OCI-LY3 (cell line): ENCODE data around the gene CD300LF.

ENCODE experiments used
- H2AFZ ChIP-seq: fragments of 200-600, 300-600 bp; shearing (Covaris generic); 2 replicates; pipeline ENCODE4 v1.6.0; 2014; ENCODE audit warnings: antibody characterized with exemption, low read depth, low read length
- H3K27ac ChIP-seq: fragments of 200-600, 300-600 bp; sonication (generic); 2 replicates; pipeline ENCODE4 v1.5.1; 2014; ENCODE audit warnings: mild to moderate bottlenecking, low read length, moderate library complexity, mixed read lengths
- H3K27me3 ChIP-seq: fragments of 200-600, 300-600 bp; sonication (generic); 2 replicates; pipeline ENCODE4 v1.6.1; 2014; ENCODE audit warnings: low read depth, low read length, mixed read lengths
- H3K36me3 ChIP-seq: fragments of 200-600, 300-600 bp; sonication (generic); replicated peaks from 2 replicates; pipeline ENCODE3; 2014; ENCODE audit warnings: low read depth, low read length, mixed read lengths
- H3K4me1 ChIP-seq: fragments of 300-600, 200-600 bp; sonication (generic); 2 replicates; pipeline ENCODE4 v1.6.1; 2014; ENCODE audit warnings: low read length, mixed read lengths
- H3K4me2 ChIP-seq: fragments of 200-600, 300-600 bp; sonication (generic); 2 replicates; pipeline ENCODE4 v1.6.1; 2014; ENCODE audit warnings: low read length, mixed read lengths
- H3K4me3 ChIP-seq: fragments of 300-600, 200-600 bp; sonication (generic); 2 replicates; pipeline ENCODE4 v1.5.1; 2014; ENCODE audit warnings: antibody characterized with exemption, mild to moderate bottlenecking, low read length, moderate library complexity
- H3K79me2 ChIP-seq: fragments of 300-600, 200-600 bp; shearing (Covaris generic); 2 replicates; pipeline ENCODE4 v1.6.1; 2014; ENCODE audit warnings: mild to moderate bottlenecking, low read length, mixed read lengths
- H3K9ac ChIP-seq: fragments of 300-600, 200-600 bp; shearing (Covaris generic); 2 replicates; pipeline ENCODE4 v1.6.0; 2014; ENCODE audit warnings: mild to moderate bottlenecking, low read length, moderate library complexity
- H3K9me3 ChIP-seq: fragments of 200-600, 300-600 bp; shearing (Covaris generic); 2 replicates; pipeline ENCODE4 v1.6.1; 2014; ENCODE audit warnings: low read length, mixed read lengths; ENCODE audit not compliant: insufficient read depth
- H4K20me1 ChIP-seq: fragments of 200-600, 300-600 bp; sonication (generic); 2 replicates; pipeline ENCODE4 v1.6.1; 2016; ENCODE audit warnings: low read length, mixed read lengths; ENCODE audit not compliant: insufficient read depth
- EZH2phosphoT487 ChIP-seq: fragments of 200-600 bp; shearing (Covaris generic); IDR thresholded peaks from 2 replicates; pipeline ENCODE4 v1.6.1; 2018; ENCODE audit warnings: antibody characterized with exemption, mixed run types, low read depth
- TF ChIP-seq, protein P1 (sequence below): fragments of 200-600, 300-600 bp; sonication (generic); IDR thresholded peaks from 2 replicates; pipeline ENCODE4 v1.5.1; 2014; ENCODE audit warnings: antibody characterized with exemption, low read length, low read depth

CD300LF gene

DNA sequence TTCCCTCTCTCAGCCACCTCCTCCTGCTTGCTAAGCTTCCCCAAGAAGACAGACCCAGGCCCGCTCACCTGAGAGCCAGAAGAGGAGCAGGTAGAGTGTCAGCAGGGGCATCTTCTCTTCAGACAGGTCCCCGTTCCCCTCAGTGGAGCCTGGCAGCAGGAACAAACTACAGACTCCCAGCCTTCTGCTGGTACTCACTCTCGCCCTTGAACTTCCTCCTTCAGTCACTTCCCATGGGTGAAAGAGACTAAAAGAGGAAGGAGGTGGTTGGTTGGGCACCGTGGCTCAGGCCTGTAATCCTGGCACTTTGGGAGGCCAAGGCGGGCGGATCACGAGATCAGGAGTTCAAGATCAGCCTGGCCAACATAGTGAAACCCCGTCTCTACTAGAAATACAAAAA is at the start of gene CD300LF:
Gene CD300LF, minus strand, starts transcription at position 168 of the 400 bp plus-strand sequence. Its CDS starts 57 bp downstream, at position 111.
- Histone ChIP-seq H3K4me3 (no peak within 1 kb of the TSS), H3K79me2 (no peaks in the 10 kb centered on the region), H2AFZ (no peak within 1 kb of the TSS), H3K36me3 (no peaks in the 10 kb centered on the region), H3K27me3 (peaks cover 13% of the 10 kb centered on the region), H3K9me3 (no peaks in the 10 kb centered on the region), H3K9ac (no peak within 1 kb of the TSS), H3K4me1 (peaks cover 3% of the 10 kb centered on the region; the same call in 1 of the 2 replicates), H3K4me2 (no peak within 1 kb of the TSS), H4K20me1 (no peaks in the 10 kb centered on the region), H3K27ac (no peak within 1 kb of the TSS)
- TF ChIP-seq EZH2phosphoT487, result no peak
- TF ChIP-seq, protein P1, sequence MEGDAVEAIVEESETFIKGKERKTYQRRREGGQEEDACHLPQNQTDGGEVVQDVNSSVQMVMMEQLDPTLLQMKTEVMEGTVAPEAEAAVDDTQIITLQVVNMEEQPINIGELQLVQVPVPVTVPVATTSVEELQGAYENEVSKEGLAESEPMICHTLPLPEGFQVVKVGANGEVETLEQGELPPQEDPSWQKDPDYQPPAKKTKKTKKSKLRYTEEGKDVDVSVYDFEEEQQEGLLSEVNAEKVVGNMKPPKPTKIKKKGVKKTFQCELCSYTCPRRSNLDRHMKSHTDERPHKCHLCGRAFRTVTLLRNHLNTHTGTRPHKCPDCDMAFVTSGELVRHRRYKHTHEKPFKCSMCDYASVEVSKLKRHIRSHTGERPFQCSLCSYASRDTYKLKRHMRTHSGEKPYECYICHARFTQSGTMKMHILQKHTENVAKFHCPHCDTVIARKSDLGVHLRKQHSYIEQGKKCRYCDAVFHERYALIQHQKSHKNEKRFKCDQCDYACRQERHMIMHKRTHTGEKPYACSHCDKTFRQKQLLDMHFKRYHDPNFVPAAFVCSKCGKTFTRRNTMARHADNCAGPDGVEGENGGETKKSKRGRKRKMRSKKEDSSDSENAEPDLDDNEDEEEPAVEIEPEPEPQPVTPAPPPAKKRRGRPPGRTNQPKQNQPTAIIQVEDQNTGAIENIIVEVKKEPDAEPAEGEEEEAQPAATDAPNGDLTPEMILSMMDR, result no peak

DNA sequence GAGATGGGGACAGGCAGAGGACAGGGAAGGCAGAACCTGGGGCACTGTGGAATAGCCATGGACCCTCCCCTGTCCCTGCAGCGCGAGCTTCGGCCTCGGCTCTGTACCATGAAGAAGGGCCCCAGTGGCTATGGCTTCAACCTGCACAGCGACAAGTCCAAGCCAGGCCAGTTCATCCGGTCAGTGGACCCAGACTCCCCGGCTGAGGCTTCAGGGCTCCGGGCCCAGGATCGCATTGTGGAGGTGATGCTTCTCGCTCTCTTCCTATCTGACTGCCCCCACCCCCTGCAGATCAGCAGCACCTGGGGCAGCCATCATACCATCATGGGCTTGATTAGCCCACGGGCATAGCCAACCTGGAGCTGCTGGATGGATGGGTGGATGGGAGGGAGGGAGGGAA is 49.2 kb upstream of the CD300LF start:
- H3K4me3 ChIP-seq, result no peak overlapping the region
- no peaks in the 10 kb centered on the region for H3K79me2 ChIP-seq
- no peaks in the 10 kb centered on the region for H3K9me3 ChIP-seq
- H3K9ac ChIP-seq, result no peak overlapping the region
- H3K4me1 ChIP-seq, result no peaks in the 10 kb centered on the region
- H3K36me3 ChIP-seq, result no peaks in the 10 kb centered on the region
- H4K20me1 ChIP-seq, result peaks cover 23% of the 10 kb centered on the region
- no peak overlapping the region for H3K27ac ChIP-seq
- no peak overlapping the region for H3K4me2 ChIP-seq
- H2AFZ ChIP-seq, result no peak overlapping the region
- TF ChIP-seq, protein P1, result no peak
- TF ChIP-seq EZH2phosphoT487, result no peak
- H3K27me3 ChIP-seq, result no peaks in the 10 kb centered on the region

GRCh38 chr17:74761419-74761818 is 48.7 kb upstream of the CD300LF start:
- Histone ChIP-seq H3K79me2 (0 out of 2 replicates have a peak, but pooled peaks cover 3% of the 10 kb centered on the region), H3K27me3 (no peaks in the 10 kb centered on the region), H3K9ac (no peak overlapping the region), H3K4me3 (no peak overlapping the region), H2AFZ (no peak overlapping the region), H3K4me1 (no peaks in the 10 kb centered on the region), H3K27ac (no peak overlapping the region), H3K9me3 (no peaks in the 10 kb centered on the region), H4K20me1 (peaks cover 23% of the 10 kb centered on the region), H3K36me3 (no peaks in the 10 kb centered on the region), H3K4me2 (no peak overlapping the region)
- TF ChIP-seq, protein P1, result no peak
- no peak for TF ChIP-seq EZH2phosphoT487

- no peak overlapping the region for H3K4me2 ChIP-seq
- no peak overlapping the region for H3K27ac ChIP-seq
- no peak overlapping the region for H2AFZ ChIP-seq
- TF ChIP-seq, protein P1, result no peak
- TF ChIP-seq EZH2phosphoT487, result no peak
- no peak overlapping the region for H3K9ac ChIP-seq
- no peaks in the 10 kb centered on the region for H3K27me3 ChIP-seq
- no peaks in the 10 kb centered on the region for H3K36me3 ChIP-seq
- H3K9me3 ChIP-seq, result no peaks in the 10 kb centered on the region
- H3K79me2 ChIP-seq, result 0 out of 2 replicates have a peak, but pooled peaks cover 3% of the 10 kb centered on the region
- H3K4me1 ChIP-seq, result no peaks in the 10 kb centered on the region
- peaks cover 20% of the 10 kb centered on the region for H4K20me1 ChIP-seq
- no peak overlapping the region for H3K4me3 ChIP-seq
These were observed 47.8 kb upstream of the CD300LF start for GRCh38 chr17:74760404-74761105.
